Ishikawa (cell line): ENCODE measurements around the gene DGKI.

Experiments
- CEBPB ChIP-seq: IDR thresholded peaks from 2 replicates; pipeline ENCODE4 v1.6.1; 2012
- CREB1 ChIP-seq: IDR thresholded peaks from 2 replicates; pipeline ENCODE4 v1.6.1; 2012; ENCODE audit warnings: low read depth
- EGR1 ChIP-seq: IDR thresholded peaks from 2 replicates; pipeline ENCODE4 v1.6.1; 2012
- EP300 ChIP-seq: IDR thresholded peaks from 2 replicates; pipeline ENCODE4 v1.6.1; 2012; ENCODE audit warnings: borderline replicate concordance
- FOXM1 ChIP-seq: IDR thresholded peaks from 2 replicates; pipeline ENCODE4 v1.6.1; 2012; ENCODE audit warnings: low read depth, borderline replicate concordance
- MAX ChIP-seq: IDR thresholded peaks from 2 replicates; pipeline ENCODE4 v1.6.1; 2012
- NFIC ChIP-seq: IDR thresholded peaks from 2 replicates; pipeline ENCODE4 v1.6.1; 2012
- RAD21 ChIP-seq: IDR thresholded peaks from 2 replicates; pipeline ENCODE4 v1.6.1; 2012; ENCODE audit warnings: low read depth
- REST ChIP-seq: IDR thresholded peaks from 2 replicates; pipeline ENCODE4 v1.6.1; 2012; ENCODE audit warnings: low read depth, mild to moderate bottlenecking
- TAF1 ChIP-seq: IDR thresholded peaks from 2 replicates; pipeline ENCODE4 v1.6.1; 2012; ENCODE audit warnings: low read depth, mild to moderate bottlenecking
- TCF12 ChIP-seq: IDR thresholded peaks from 2 replicates; pipeline ENCODE4 v1.6.1; 2012; ENCODE audit warnings: low read depth
- TEAD4 ChIP-seq: IDR thresholded peaks from 2 replicates; pipeline ENCODE4 v1.6.1; 2012
- USF1 ChIP-seq: IDR thresholded peaks from 2 replicates; pipeline ENCODE4 v1.6.1; 2012
- YY1 ChIP-seq: IDR thresholded peaks from 2 replicates; pipeline ENCODE4 v1.6.1; 2012; ENCODE audit warnings: low read depth
- ZBTB7A ChIP-seq: IDR thresholded peaks from 2 replicates; pipeline ENCODE4 v1.6.1; 2012; ENCODE audit warnings: low read depth

Gene DGKI

GRCh38 chr7:137886281-137886680, 39.5 kb upstream of the DGKI start:
- TF ChIP-seq USF1 = no peak
- no peak for TF ChIP-seq NFIC
- no peak for TF ChIP-seq RAD21
- no peak for TF ChIP-seq MAX
- no peak for TF ChIP-seq CREB1
- no peak for TF ChIP-seq TAF1
- no peak for TF ChIP-seq FOXM1
- no peak for TF ChIP-seq YY1
- no peak for TF ChIP-seq EP300
- TF ChIP-seq EGR1 = no peak
- TF ChIP-seq REST = no peak

GRCh38 chr7:137885678-137886077, 38.9 kb upstream of the DGKI start:
- TF ChIP-seq MAX = no peak
- TF ChIP-seq TAF1 = no peak
- no peak for TF ChIP-seq TCF12
- no peak for TF ChIP-seq RAD21
- TF ChIP-seq NFIC = no peak
- TF ChIP-seq REST = no peak
- TF ChIP-seq ZBTB7A = no peak
- TF ChIP-seq EP300 = no peak
- no peak for TF ChIP-seq FOXM1
- no peak for TF ChIP-seq CREB1
- no peak for TF ChIP-seq YY1
- no peak for TF ChIP-seq TEAD4
- no peak for TF ChIP-seq CEBPB
- TF ChIP-seq USF1 = no peak
- TF ChIP-seq EGR1 = no peak

GRCh38 chr7:137882806-137883205, 36.0 kb upstream of the DGKI start:
- TF ChIP-seq NFIC (no peak), CREB1 (no peak), EP300 (no peak), ZBTB7A (no peak), CEBPB (no peak), TEAD4 (no peak), RAD21 (no peak), USF1 (no peak), EGR1 (no peak), MAX (no peak), TCF12 (no peak), TAF1 (no peak), FOXM1 (no peak), YY1 (no peak)

GRCh38 chr7:137882261-137882668, 35.5 kb upstream of the DGKI start:
- TF ChIP-seq YY1 (no peak), TCF12 (0 out of 2 replicates have a peak, but pooled peaks have one; percentile 24)

GRCh38 chr7:137881607-137882260, 35.0 kb upstream of the DGKI start:
- TF ChIP-seq EP300 (no peak), TEAD4 (no peak), EGR1 (no peak), MAX (no peak), REST (no peak), YY1 (no peak), ZBTB7A (no peak), CEBPB (no peak), NFIC (no peak), TCF12 (no peak), FOXM1 (no peak), USF1 (no peak), CREB1 (no peak), RAD21 (no peak), TAF1 (no peak)
